ENCODE measurements around the gene SDHB.

The SDHB gene

GRCh38 chr1:17078991-17079868 is 25.4 kb upstream of the SDHB start:
- TF ChIP-seq CTCF (IDR thresholded peaks at IDR 0.05; ENCODE audit: low read depth, low read length, missing control alignments), result no peak
- no peak for DNase-seq (ENCODE audit: low read depth)
- no peak overlapping the region; the same call in 1 of the 2 replicates for H3K4me3 ChIP-seq (ENCODE audit: low read depth, low read length)

GRCh38 chr1:17075470-17076255 is 21.8 kb upstream of the SDHB start:
- no peak for DNase-seq (ENCODE audit: low read depth)
- TF ChIP-seq CTCF (IDR thresholded peaks at IDR 0.05; ENCODE audit: low read depth, low read length, missing control alignments), result peak; percentile 76
- H3K4me3 ChIP-seq (ENCODE audit: low read depth, low read length), result no peak overlapping the region

GRCh38 chr1:17071794-17072193 is 18.0 kb upstream of the SDHB start:
- TF ChIP-seq CTCF (IDR thresholded peaks at IDR 0.05; ENCODE audit: low read depth, low read length, missing control alignments), result no peak
- no peak for DNase-seq (ENCODE audit: low read depth)
- H3K4me3 ChIP-seq (ENCODE audit: low read depth, low read length), result no peak overlapping the region

GRCh38 chr1:17070163-17070525 is 16.3 kb upstream of the SDHB start:
- no peak overlapping the region for H3K4me3 ChIP-seq (ENCODE audit: low read depth, low read length)
- no peak for TF ChIP-seq CTCF (IDR thresholded peaks at IDR 0.05; ENCODE audit: low read depth, low read length, missing control alignments)
- DNase-seq (ENCODE audit: low read depth), result no peak

DNA sequence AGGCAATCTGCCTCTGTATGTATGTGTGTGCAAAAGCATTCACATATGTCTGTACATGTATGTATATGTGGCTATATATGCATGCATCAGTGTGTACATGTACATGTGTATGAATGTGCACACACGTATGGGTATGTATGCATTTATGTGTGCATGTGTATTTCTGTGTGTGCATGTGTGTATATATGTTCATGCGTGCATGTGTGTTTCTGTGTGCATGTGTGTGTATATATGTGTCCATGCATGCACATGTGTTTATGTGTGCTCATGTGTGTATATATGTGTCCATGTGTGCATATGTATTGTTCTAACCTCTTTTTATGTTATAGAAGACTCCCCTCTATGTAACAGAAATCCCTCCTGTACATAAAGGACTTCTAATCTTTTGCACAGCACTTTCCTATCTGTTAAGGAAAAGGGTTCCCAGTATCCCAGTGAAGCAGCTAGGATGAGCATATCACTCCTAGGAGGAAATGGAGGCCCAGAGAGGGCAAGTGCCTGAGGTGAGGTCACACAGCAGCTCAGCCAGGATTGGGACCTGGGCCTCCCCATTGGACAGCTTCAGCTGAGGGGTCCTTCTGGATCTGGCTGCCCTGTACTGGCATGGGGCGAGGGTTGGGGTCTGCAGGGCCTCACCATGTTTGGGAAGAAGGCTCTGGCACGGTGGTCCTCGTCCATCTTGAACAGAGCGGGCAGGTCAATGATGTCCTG is 15.8 kb upstream of the SDHB start:
- H3K4me3 ChIP-seq (ENCODE audit: low read depth, low read length), result no peak overlapping the region
- no peak for DNase-seq (ENCODE audit: low read depth)
- no peak for TF ChIP-seq CTCF (IDR thresholded peaks at IDR 0.05; ENCODE audit: low read depth, low read length, missing control alignments)

- no peak for DNase-seq (ENCODE audit: low read depth)
- no peak overlapping the region for H3K4me3 ChIP-seq (ENCODE audit: low read depth, low read length)
- TF ChIP-seq CTCF (IDR thresholded peaks at IDR 0.05; ENCODE audit: low read depth, low read length, missing control alignments), result no peak
These were observed 15.0 kb upstream of the SDHB start for GRCh38 chr1:17068789-17069188.
